Hematopoietic multipotent progenitor cell (in vitro differentiated cells): Measurements from ENCODE around the gene TMEM151A. TPM values are rescaled to one million over a fixed set of nuclear protein-coding genes. Genes with fewer than 3 reads are reported as not detected.

ENCODE experiments used
- total RNA-seq: library from RNA; depleted of rRNA; stranded (reverse); fragments of >200 nt; gene quantifications from one replicate; pipeline ENCODE4 v1.2.3, GENCODE V29; 2012

The TMEM151A gene
- total RNA-seq, 1 donor: 0.27 TPM

Other genes starting within 250 kb of the TMEM151A start
- gene GAL3ST3, start 242.7 kb upstream of the TMEM151A start, total RNA-seq: 3.2 TPM
- 197 TPM for gene SF3B2, start 239.5 kb upstream of the TMEM151A start, total RNA-seq
- 75.9 TPM for gene PACS1, start 221.6 kb upstream of the TMEM151A start, total RNA-seq
- gene KLC2, start 34.2 kb upstream of the TMEM151A start, total RNA-seq: 11.8 TPM
- 103 TPM for gene RAB1B, start 23.3 kb upstream of the TMEM151A start, total RNA-seq
- 2.7 TPM for gene CNIH2, start 13.7 kb upstream of the TMEM151A start, total RNA-seq
- gene YIF1A, start 2.8 kb upstream of the TMEM151A start, total RNA-seq: 75.7 TPM
- gene CD248, start 25.1 kb downstream of the TMEM151A start, total RNA-seq: 1.1 TPM
- gene RIN1, start 44.5 kb downstream of the TMEM151A start, total RNA-seq: 3.0 TPM
- gene BRMS1, start 53.2 kb downstream of the TMEM151A start, total RNA-seq: 42.0 TPM
- gene B4GAT1, start 55.7 kb downstream of the TMEM151A start, total RNA-seq: 12.7 TPM
- gene SLC29A2, start 79.9 kb downstream of the TMEM151A start, total RNA-seq: 6.5 TPM
- not detected for gene NPAS4, start 129.1 kb downstream of the TMEM151A start, total RNA-seq
- gene MRPL11, start 147.0 kb downstream of the TMEM151A start, total RNA-seq: 24.8 TPM
- gene PELI3, start 175.0 kb downstream of the TMEM151A start, total RNA-seq: 8.1 TPM
- 44.2 TPM for gene DPP3, start 188.5 kb downstream of the TMEM151A start, total RNA-seq
- gene BBS1, start 218.7 kb downstream of the TMEM151A start, total RNA-seq: 50.1 TPM